ENCODE measurements around the gene CYB561.

GRCh38 chr17:63418540-63418939 lies 27.6 kb downstream of the CYB561 start:
- TF ChIP-seq CTCF (IDR thresholded peaks at IDR 0.05; ENCODE audit: low read length) (no peak), EZH2 (optimal IDR thresholded peaks at IDR 0.05; ENCODE audit: low read depth, low read length) (no peak)

Measured in MM.1S (cell line).